GM13977 (cell line): Measurements from ENCODE around the gene BLOC1S6.

Experiments used
- DNase-seq: peaks from one replicate; pipeline ENCODE4 v3.0.0; 2012; ENCODE audit warnings: low spot score
- CTCF ChIP-seq: IDR thresholded peaks from 2 replicates; pipeline ENCODE4 v1.5.1; 2012; ENCODE audit warnings: mild to moderate bottlenecking, control low read depth; ENCODE audit not compliant: insufficient read depth; ENCODE audit errors: extremely low read depth, missing control alignments
- in situ Hi-C: fragments of 300-500 bp; cut with MboI; formaldehyde crosslinking; loops from one replicate; pipeline ENCODE4 v1.12.0; 2022; ENCODE audit warnings: low sequenced_read_pairs, low pct_unique_long_range_greater_than_20kb, mixed read lengths, inconsistent platforms; ENCODE audit not compliant: unreplicated experiment

BLOC1S6 gene

GRCh38 chr15:45587863-45588170, 638 bp downstream of the BLOC1S6 start:
- DNase-seq, result no peak
- TF ChIP-seq CTCF, result no peak
- in situ Hi-C loops, result no loop called here

GRCh38 chr15:45588219-45588875, 1.2 kb downstream of the BLOC1S6 start:
- no peak for TF ChIP-seq CTCF
- in situ Hi-C loops, result no loop called here
- DNase-seq, result no peak

GRCh38 chr15:45589256-45589655, 2.1 kb downstream of the BLOC1S6 start:
- in situ Hi-C loops, result no loop called here
- TF ChIP-seq CTCF, result no peak
- no peak for DNase-seq

- no peak for DNase-seq
- TF ChIP-seq CTCF, result no peak
- in situ Hi-C loops, result no loop called here
Observed at GRCh38 chr15:45594319-45594718, 7.1 kb downstream of the BLOC1S6 start.

GRCh38 chr15:45594835-45595530, 7.8 kb downstream of the BLOC1S6 start:
- in situ Hi-C loops, result no loop called here
- TF ChIP-seq CTCF, result no peak
- DNase-seq, result no peak

- no peak for TF ChIP-seq CTCF
- in situ Hi-C loops, result no loop called here
- DNase-seq, result no peak
Observed at GRCh38 chr15:45603881-45604280, 16.7 kb downstream of the BLOC1S6 start.
